SJCRH30 (cell line): Measurements from ENCODE around the gene SNAI1. TPM values are rescaled to one million over a fixed set of nuclear protein-coding genes. Genes with fewer than 3 reads are reported as not detected.

Experiments used
- total RNA-seq: library from RNA; depleted of rRNA; stranded (reverse); fragments of >200 nt; shearing (Covaris generic); gene quantifications from 2 replicates; pipeline ENCODE4 v1.2.3, GENCODE V29; 2014; rRNA removed

SNAI1 gene
- total RNA-seq, 1 experiment from 2014 or later: 29.7 TPM

Other genes with a start within 250 kb of the SNAI1 start
- 7.4 and 10.2 TPM in 2 replicates for gene SLC9A8, start 170.2 kb upstream of the SNAI1 start, total RNA-seq
- 8.2 and 8.3 TPM in 2 replicates for gene SPATA2, start 67.5 kb upstream of the SNAI1 start, total RNA-seq
- 107 and 108 TPM in 2 replicates for gene RNF114, start 46.6 kb upstream of the SNAI1 start, total RNA-seq
- 216 and 249 TPM in 2 replicates for gene UBE2V1, start 130.2 kb downstream of the SNAI1 start, total RNA-seq
- gene PEDS1, start 170.7 kb downstream of the SNAI1 start, total RNA-seq: 67.7 TPM in 2 replicates
- 6.6 and 9.3 TPM in 2 replicates for gene CEBPB, start 207.8 kb downstream of the SNAI1 start, total RNA-seq